G401 (cell line): ENCODE results near the gene SHLD1. TPM values are rescaled to one million over a fixed set of nuclear protein-coding genes. Genes with fewer than 3 reads are reported as not detected.
"Not testable (repeated sequence)": the region's sequence is repeated elsewhere in the genome, so short reads cannot be mapped to it uniquely, and the experiment has no call there.

ENCODE experiments used
- DNase-seq: peaks from one replicate; pipeline ENCODE4 v3.0.0-alpha.2; 2015; ENCODE audit warnings: low spot score
- in situ Hi-C: cut with HindIII; loops from 2 replicates; pipeline ENCODE4 v1.10.0; 2016; ENCODE audit warnings: low sequenced_read_pairs, mixed read lengths
- total RNA-seq: library from RNA; depleted of rRNA; stranded (reverse); fragments of >200 nt; shearing (Covaris generic); gene quantifications from 2 replicates; pipeline ENCODE4 v1.2.3, GENCODE V29; 2014; rRNA removed

The SHLD1 gene
- 1.4 and 3.2 TPM in 2 replicates for total RNA-seq

GRCh38 chr20:5749952-5750779 is at the start of gene SHLD1:
Gene SHLD1, plus strand, starts transcription at chr20:5750401. Its CDS starts 22,465 bp downstream, at chr20:5772866.
- in situ Hi-C loops, result no loop called here
- peak; percentile 92 for DNase-seq

- DNase-seq, in situ Hi-C loops: not testable (repeated sequence)
Measured at GRCh38 chr20:5702339-5702738, 47.9 kb upstream of the SHLD1 start.

GRCh38 chr20:5703681-5704101 is 46.5 kb upstream of the SHLD1 start:
- in situ Hi-C loops, result no loop called here
- DNase-seq, result no peak

- no peak for DNase-seq
- in situ Hi-C loops, result no loop called here
Measured at GRCh38 chr20:5705827-5706226, 44.4 kb upstream of the SHLD1 start.

- in situ Hi-C loops, result no loop called here
- no peak for DNase-seq
Measured at GRCh38 chr20:5706797-5707196, 43.4 kb upstream of the SHLD1 start.

- in situ Hi-C loops, result no loop called here
- DNase-seq, result no peak
Measured at GRCh38 chr20:5710551-5710950, 39.6 kb upstream of the SHLD1 start.

GRCh38 chr20:5714261-5715041 is 35.8 kb upstream of the SHLD1 start:
- no peak for DNase-seq
- in situ Hi-C loops, result no loop called here

GRCh38 chr20:5715071-5715841 is 34.9 kb upstream of the SHLD1 start:
- in situ Hi-C loops, result no loop called here
- DNase-seq, result no peak

- in situ Hi-C loops, result no loop called here
- no peak for DNase-seq
Measured at GRCh38 chr20:5716953-5717352, 33.2 kb upstream of the SHLD1 start.

- DNase-seq, result peak; percentile 97
Measured at GRCh38 chr20:5718896-5719595, 31.2 kb upstream of the SHLD1 start.

GRCh38 chr20:5719861-5720403 is 30.3 kb upstream of the SHLD1 start:
- in situ Hi-C loops, result no loop called here
- no peak for DNase-seq

More at GRCh38 chr20:5718896-5719595, 31.2 kb upstream of the SHLD1 start:
- in situ Hi-C loops, result no loop called here

- peak; percentile 47 for DNase-seq
- in situ Hi-C loops, result no loop called here
Measured at GRCh38 chr20:5720696-5721095, 29.5 kb upstream of the SHLD1 start.

GRCh38 chr20:5721356-5721755 is 28.8 kb upstream of the SHLD1 start:
- DNase-seq, in situ Hi-C loops: not testable (repeated sequence)

- DNase-seq, result no peak
- in situ Hi-C loops, result no loop called here
Measured at GRCh38 chr20:5722927-5723326, 27.3 kb upstream of the SHLD1 start.

GRCh38 chr20:5725183-5725463 is 25.1 kb upstream of the SHLD1 start:
- DNase-seq, in situ Hi-C loops: not testable (repeated sequence)

GRCh38 chr20:5727018-5727515 is 23.1 kb upstream of the SHLD1 start:
- in situ Hi-C loops, result no loop called here
- no peak for DNase-seq

- in situ Hi-C loops, result no loop called here
- no peak for DNase-seq
Measured at GRCh38 chr20:5729348-5729747, 20.9 kb upstream of the SHLD1 start.

GRCh38 chr20:5730131-5730530 is 20.1 kb upstream of the SHLD1 start:
- no peak for DNase-seq
- in situ Hi-C loops, result no loop called here
